PC-9 (cell line): ENCODE measurements around the gene FCGR2B. TPM values are rescaled to one million over a fixed set of nuclear protein-coding genes. Genes with fewer than 3 reads are reported as not detected.

Experiments
- BruUV-seq: library from RNA; stranded (reverse); fragments of 400-500 nt; replicated peaks from 2 replicates; lab custom pipeline; 2021; lab: Mats Ljungman, UMichigan
- CTCF ChIA-PET: fragments of 300-600 bp; sonication (Branson Sonifier 250); formaldehyde crosslinking; loops from one replicate; lab custom pipeline; 2022; ENCODE audit warnings: antibody characterized with exemption; lab: Charles Lee
- POLR2A ChIA-PET: fragments of 300-600 bp; sonication (Branson Sonifier 250); formaldehyde crosslinking; loops from one replicate; lab custom pipeline; 2022; ENCODE audit warnings: antibody characterized with exemption; ENCODE audit not compliant: unreplicated experiment; lab: Charles Lee
- DNase-seq, 2 experiments: peaks; one replicate each; pipeline versions ENCODE4 v3.0.0 to v3.0.0-alpha.2; 2015 to 2022; ENCODE audit warnings: mixed read lengths in 1 of 2
- H2AFZ ChIP-seq: fragments of 200-600 bp; sonication (generic); 2 replicates; pipeline ENCODE4 v1.8.1; 2017; ENCODE audit warnings: antibody characterized with exemption
- H3F3A ChIP-seq: fragments of 200-600 bp; sonication (generic); 2 replicates; pipeline ENCODE4 v1.8.1; 2017; ENCODE audit warnings: antibody characterized with exemption, mild to moderate bottlenecking, low read depth; ENCODE audit not compliant: insufficient read depth
- H3K27ac ChIP-seq: fragments of 200-600 bp; sonication (generic); 2 replicates; pipeline ENCODE4 v1.6.1; 2016; ENCODE audit warnings: mixed run types
- H3K27me3 ChIP-seq: fragments of 200-600 bp; sonication (generic); 2 replicates; pipeline ENCODE4 v1.6.1; 2016; ENCODE audit warnings: low read depth, mixed run types; ENCODE audit not compliant: insufficient read depth
- H3K36me3 ChIP-seq: fragments of 200-600 bp; sonication (generic); 2 replicates; pipeline ENCODE4 v1.6.1; 2016; ENCODE audit warnings: low read depth, mixed run types
- H3K4me1 ChIP-seq: fragments of 200-600 bp; sonication (generic); replicated peaks from 2 replicates; pipeline ENCODE4 v1.6.1; 2016; ENCODE audit warnings: mixed run types; ENCODE audit not compliant: insufficient read depth
- H3K4me2 ChIP-seq: fragments of 200-600 bp; sonication (generic); 2 replicates; pipeline ENCODE4 v1.6.1; 2017; ENCODE audit warnings: mixed run types
- H3K4me3 ChIP-seq: fragments of 200-600 bp; sonication (generic); 2 replicates; pipeline ENCODE4 v1.6.1; 2016; ENCODE audit warnings: mixed run types
- H3K79me2 ChIP-seq: fragments of 200-600 bp; sonication (generic); 2 replicates; pipeline ENCODE4 v1.6.1; 2017; ENCODE audit warnings: low read depth, mixed run types
- H3K9me2 ChIP-seq: fragments of 200-600 bp; sonication (generic); 2 replicates; pipeline ENCODE4 v1.8.1; 2017; ENCODE audit warnings: mild to moderate bottlenecking; ENCODE audit not compliant: insufficient read depth
- H3K9me3 ChIP-seq: fragments of 200-600 bp; sonication (generic); 2 replicates; pipeline ENCODE4 v1.8.1; 2016; ENCODE audit warnings: low read depth; ENCODE audit not compliant: insufficient read depth
- H4K20me1 ChIP-seq: fragments of 200-600 bp; sonication (generic); 2 replicates; pipeline ENCODE4 v1.8.1; 2017; ENCODE audit not compliant: insufficient read depth
- EZH2 ChIP-seq: fragments of 200-600 bp; sonication (generic); IDR thresholded peaks from 2 replicates; pipeline ENCODE4 v1.8.0; 2017; ENCODE audit warnings: antibody characterized with exemption, low read depth
- intact Hi-C: fragments of 100-400 bp; cut with micrococcal nuclease; formaldehyde crosslinking; loops from one replicate; pipeline ENCODE4 v1.10.0; 2022; ENCODE audit not compliant: unreplicated experiment
- total RNA-seq: library from RNA; stranded (reverse); gene quantifications from 2 replicates; pipeline ENCODE4 v1.2.3, GENCODE V29; 2021
- TF ChIP-seq, protein P1 (sequence below): fragments of 200-600 bp; sonication (generic); conservative IDR thresholded peaks from 2 replicates; pipeline ENCODE4 v1.6.1; 2017; ENCODE audit warnings: mixed run types, antibody characterized with exemption, mild to moderate bottlenecking, moderate library complexity

The FCGR2B gene
- total RNA-seq, 1 experiment from 2014 or later, result not detected

- DNase-seq, result no peak
- H3K4me3 ChIP-seq, result no peak overlapping the region
- H3K4me1 ChIP-seq, result no peaks in the 10 kb centered on the region
- no peaks in the 10 kb centered on the region for H3K36me3 ChIP-seq
- TF ChIP-seq EZH2, result no peak
- TF ChIP-seq, protein P1, sequence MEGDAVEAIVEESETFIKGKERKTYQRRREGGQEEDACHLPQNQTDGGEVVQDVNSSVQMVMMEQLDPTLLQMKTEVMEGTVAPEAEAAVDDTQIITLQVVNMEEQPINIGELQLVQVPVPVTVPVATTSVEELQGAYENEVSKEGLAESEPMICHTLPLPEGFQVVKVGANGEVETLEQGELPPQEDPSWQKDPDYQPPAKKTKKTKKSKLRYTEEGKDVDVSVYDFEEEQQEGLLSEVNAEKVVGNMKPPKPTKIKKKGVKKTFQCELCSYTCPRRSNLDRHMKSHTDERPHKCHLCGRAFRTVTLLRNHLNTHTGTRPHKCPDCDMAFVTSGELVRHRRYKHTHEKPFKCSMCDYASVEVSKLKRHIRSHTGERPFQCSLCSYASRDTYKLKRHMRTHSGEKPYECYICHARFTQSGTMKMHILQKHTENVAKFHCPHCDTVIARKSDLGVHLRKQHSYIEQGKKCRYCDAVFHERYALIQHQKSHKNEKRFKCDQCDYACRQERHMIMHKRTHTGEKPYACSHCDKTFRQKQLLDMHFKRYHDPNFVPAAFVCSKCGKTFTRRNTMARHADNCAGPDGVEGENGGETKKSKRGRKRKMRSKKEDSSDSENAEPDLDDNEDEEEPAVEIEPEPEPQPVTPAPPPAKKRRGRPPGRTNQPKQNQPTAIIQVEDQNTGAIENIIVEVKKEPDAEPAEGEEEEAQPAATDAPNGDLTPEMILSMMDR, result no peak
- H3K9me3 ChIP-seq, result no peaks in the 10 kb centered on the region
- H3K9me2 ChIP-seq, result no peaks in the 10 kb centered on the region
- no peak overlapping the region for H3K27ac ChIP-seq
- H3F3A ChIP-seq, result no peaks in the 10 kb centered on the region
- H3K27me3 ChIP-seq, result no peaks in the 10 kb centered on the region
- no peaks in the 10 kb centered on the region for H3K79me2 ChIP-seq
- no peak overlapping the region for H3K4me2 ChIP-seq
- intact Hi-C loops, result no loop called here
- POLR2A ChIA-PET, result no interaction called here
- BruUV-seq, result no TSS peak
- H2AFZ ChIP-seq, result no peak overlapping the region
- H4K20me1 ChIP-seq, result no peaks in the 10 kb centered on the region
- CTCF ChIA-PET, result no interaction called here
Observed at GRCh38 chr1:161676441-161676840, 13.5 kb downstream of the FCGR2B start.

GRCh38 chr1:161676958-161677689 lies 14.2 kb downstream of the FCGR2B start:
- Histone ChIP-seq H3K4me3 (no peak overlapping the region), H3K79me2 (no peaks in the 10 kb centered on the region), H3K4me2 (no peak overlapping the region), H3F3A (no peaks in the 10 kb centered on the region), H4K20me1 (no peaks in the 10 kb centered on the region), H3K36me3 (no peaks in the 10 kb centered on the region), H3K9me2 (no peaks in the 10 kb centered on the region), H3K27ac (no peak overlapping the region), H3K9me3 (no peaks in the 10 kb centered on the region), H3K27me3 (no peaks in the 10 kb centered on the region), H2AFZ (no peak overlapping the region), H3K4me1 (no peaks in the 10 kb centered on the region)
- intact Hi-C loops, result no loop called here
- POLR2A ChIA-PET, result no interaction called here
- TF ChIP-seq EZH2, result no peak
- TF ChIP-seq, protein P1, result no peak
- CTCF ChIA-PET, result no interaction called here
- DNase-seq, result no peak
- no TSS peak for BruUV-seq

DNA sequence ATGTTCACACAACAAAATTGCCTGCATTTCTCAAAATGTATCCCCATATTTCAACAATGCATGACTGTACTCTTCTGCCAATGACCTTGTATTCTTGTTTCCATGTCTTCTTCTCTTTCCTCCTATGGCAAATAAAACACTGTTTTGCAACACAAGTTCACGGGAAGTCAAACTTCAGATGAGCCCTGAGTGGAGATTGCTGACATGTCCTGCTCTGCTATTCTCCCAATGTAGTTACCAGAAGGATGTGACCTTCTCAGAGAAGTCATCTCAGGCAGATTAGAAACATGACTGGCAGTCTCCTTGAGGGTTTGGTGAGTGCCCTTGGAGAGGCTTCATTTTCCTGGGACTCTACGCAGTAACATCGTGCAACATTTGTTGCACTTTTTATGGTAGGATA lies 15.6 kb downstream of the FCGR2B start:
- Histone ChIP-seq H3F3A (no peaks in the 10 kb centered on the region), H4K20me1 (no peaks in the 10 kb centered on the region), H3K4me2 (no peak overlapping the region), H3K79me2 (no peaks in the 10 kb centered on the region), H3K36me3 (no peaks in the 10 kb centered on the region), H3K9me3 (no peaks in the 10 kb centered on the region), H3K27ac (no peak overlapping the region), H3K4me1 (no peaks in the 10 kb centered on the region), H2AFZ (no peak overlapping the region), H3K9me2 (no peaks in the 10 kb centered on the region), H3K4me3 (no peak overlapping the region), H3K27me3 (no peaks in the 10 kb centered on the region)
- DNase-seq, result no peak
- POLR2A ChIA-PET, result no interaction called here
- no TSS peak for BruUV-seq
- intact Hi-C loops, result no loop called here
- TF ChIP-seq EZH2, result no peak
- TF ChIP-seq, protein P1, result no peak
- CTCF ChIA-PET, result no interaction called here
